Lung (tissue), 12 donors: ENCODE data around the gene SIM2. TPM values are rescaled to one million over a fixed set of nuclear protein-coding genes. Genes with fewer than 3 reads are reported as not detected.

ENCODE experiments used
- ATAC-seq: fragments of 200-7000 bp; cut with Tn5 transposase; one replicate; pipeline ENCODE4 v1.9.1; 2020; ENCODE audit warnings: moderate number of reproducible peaks; ENCODE audit not compliant: insufficient read depth, low FRiP score
- DNase-seq, 3 donors: peaks; one replicate each; pipeline ENCODE4 v3.0.0-alpha.2; 2013 to 2017
- H3K27ac ChIP-seq, 2 donors: one replicate each; pipeline ENCODE4 v1.5.1; 2013; ENCODE audit warnings: mild to moderate bottlenecking in 2 of 2, moderate library complexity in 2 of 2, control low read depth in 1 of 2, inconsistent platforms in 1 of 2, low read depth in 1 of 2, low read length in 1 of 2
- H3K27me3 ChIP-seq, 3 donors: one replicate each; pipeline ENCODE4 v1.5.1; 2013; ENCODE audit warnings: low read length in 2 of 3; ENCODE audit not compliant: control insufficient read depth in 3 of 3, insufficient read depth in 3 of 3
- H3K36me3 ChIP-seq, 4 donors: one replicate each; pipeline ENCODE4 v1.5.1; 2013; ENCODE audit warnings: low read length in 4 of 4, mild to moderate bottlenecking in 1 of 4, moderate library complexity in 1 of 4; ENCODE audit not compliant: control insufficient read depth in 4 of 4, insufficient read depth in 4 of 4
- H3K4me1 ChIP-seq, 5 donors: one replicate each; pipeline ENCODE4 v1.5.1; 2013; ENCODE audit warnings: low read length in 5 of 5, mild to moderate bottlenecking in 2 of 5, moderate library complexity in 1 of 5; ENCODE audit not compliant: control insufficient read depth in 5 of 5, insufficient read depth in 5 of 5
- H3K4me3 ChIP-seq: one replicate; pipeline ENCODE4 v1.5.1; 2013; ENCODE audit warnings: mild to moderate bottlenecking, control low read depth, moderate library complexity
- H3K9ac ChIP-seq, 2 donors: one replicate each; pipeline ENCODE4 v1.5.1; 2013; ENCODE audit warnings: low read length in 2 of 2, control low read depth in 1 of 2; ENCODE audit not compliant: insufficient read depth in 1 of 2
- H3K9me3 ChIP-seq, 4 donors: one replicate each; pipeline ENCODE4 v1.5.1; 2013; ENCODE audit warnings: low read length in 3 of 4, mild to moderate bottlenecking in 1 of 4, moderate library complexity in 1 of 4; ENCODE audit not compliant: control insufficient read depth in 4 of 4, insufficient read depth in 3 of 4
- WGBS, 2 donors: extraction: QIAGEN DNeasy Blood & Tissue Kit; methylation state at CpG; one replicate each; pipeline ENCODE4 v1.1.7; 2013; 5-methylcytosine and 5-hydroxymethylcytosine counted together
- polyA plus RNA-seq, 2 donors: library from polyadenylated mRNA; stranded (reverse); fragments of 200-250 nt; gene quantifications; one replicate each; pipeline ENCODE4 v1.2.1, GENCODE V29; 2013
- total RNA-seq, 2 donors: library from RNA; depleted of rRNA in 1 of 2; stranded (reverse); fragments of >200 nt in 1 of 2; gene quantifications; one replicate each; pipeline ENCODE4 v1.2.1, GENCODE V29; 2014 to 2021
- TF ChIP-seq, protein P1 (sequence below): IDR thresholded peaks from 2 replicates; pipeline ENCODE4 v1.5.1; 2012; ENCODE audit warnings: mild to moderate bottlenecking; ENCODE audit errors: control extremely low read depth, extremely low read depth
- donor health status: control.
- donor health status: control.
- donor health status: Bipolar disorder and iron deficiency.
- donor health status: healthy.
- donor health status: DM: yes; HTN: yes; CAD: no.

SIM2 gene
- total and polyA plus RNA-seq, 4 donors, result not detected

DNA sequence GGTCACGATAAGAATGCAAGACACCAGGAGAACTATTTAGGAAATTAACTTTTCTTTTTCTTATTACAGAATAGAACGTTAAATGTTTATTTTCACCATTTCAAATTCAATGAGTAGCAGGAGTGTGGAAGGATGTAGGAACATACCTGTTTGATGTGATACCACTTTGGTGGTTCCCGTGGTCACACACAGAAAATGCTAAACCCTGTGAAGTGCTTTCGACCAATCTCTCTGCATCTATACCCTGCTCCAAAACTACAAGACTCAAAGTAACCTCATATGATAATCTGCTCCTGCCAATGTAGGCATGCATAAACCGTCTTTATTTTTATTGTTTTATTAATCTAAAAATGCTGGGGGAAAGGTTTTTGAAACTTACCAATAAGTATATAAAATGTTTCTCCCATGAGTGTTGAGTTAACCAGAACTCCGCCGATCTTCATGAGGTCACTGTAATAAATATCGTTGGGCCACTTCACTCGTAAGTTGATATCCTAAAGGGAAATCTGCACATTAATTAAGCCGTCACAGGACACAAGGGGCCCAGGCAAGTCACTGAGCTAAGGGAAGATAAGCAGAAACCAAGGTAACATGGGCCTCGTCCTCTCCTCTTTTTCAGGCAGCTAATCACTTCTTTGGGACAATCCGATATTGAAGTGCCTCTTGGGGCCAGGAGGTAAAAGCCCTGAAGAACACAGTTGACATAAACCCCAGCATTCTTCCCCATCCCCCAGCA lies 60.6 kb downstream of the SIM2 start:
- H3K36me3 ChIP-seq, result peaks cover 0 to 3% (median 0%) of the 10 kb centered on the region in 4 donors
- WGBS, 2 donors, result 83 to 84% methylated on average over 12 of the region's 12 CpGs
- DNase-seq, result no peak

DNA sequence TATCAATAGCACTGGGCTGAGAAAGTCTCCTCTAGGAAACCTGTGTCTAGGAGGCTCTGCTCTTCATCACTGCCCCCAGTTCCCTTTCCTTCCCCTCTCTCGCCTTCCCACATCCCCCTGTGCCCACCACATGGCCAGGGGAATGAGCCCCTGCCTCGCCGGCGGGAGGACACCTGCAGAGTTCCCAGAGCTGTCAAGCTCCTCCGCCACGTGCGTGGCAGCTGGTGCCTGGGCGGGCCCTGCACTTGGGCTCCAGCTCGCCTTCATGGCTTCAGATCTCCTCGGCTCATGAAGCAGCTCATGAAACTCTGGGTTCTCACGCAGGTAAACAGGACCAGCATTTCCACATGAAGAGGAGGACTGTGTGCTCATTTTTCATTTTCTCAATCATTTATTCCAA lies 62.8 kb downstream of the SIM2 start:
- Histone ChIP-seq H3K4me3 (no peak overlapping the region), H3K4me1 (no peaks in the 10 kb centered on the region), H3K27ac (no peak overlapping the region), H3K9me3 (no peaks in the 10 kb centered on the region), H3K9ac (no peak overlapping the region), H3K27me3 (no peaks in the 10 kb centered on the region), H3K36me3 (peaks cover 0 to 2% (median 0%) of the 10 kb centered on the region in 4 donors)
- WGBS, 2 donors, result 94 to 95% methylated on average over 11 of the region's 11 CpGs
- DNase-seq, result no peak
- ATAC-seq, result no peak
- TF ChIP-seq, protein P1, sequence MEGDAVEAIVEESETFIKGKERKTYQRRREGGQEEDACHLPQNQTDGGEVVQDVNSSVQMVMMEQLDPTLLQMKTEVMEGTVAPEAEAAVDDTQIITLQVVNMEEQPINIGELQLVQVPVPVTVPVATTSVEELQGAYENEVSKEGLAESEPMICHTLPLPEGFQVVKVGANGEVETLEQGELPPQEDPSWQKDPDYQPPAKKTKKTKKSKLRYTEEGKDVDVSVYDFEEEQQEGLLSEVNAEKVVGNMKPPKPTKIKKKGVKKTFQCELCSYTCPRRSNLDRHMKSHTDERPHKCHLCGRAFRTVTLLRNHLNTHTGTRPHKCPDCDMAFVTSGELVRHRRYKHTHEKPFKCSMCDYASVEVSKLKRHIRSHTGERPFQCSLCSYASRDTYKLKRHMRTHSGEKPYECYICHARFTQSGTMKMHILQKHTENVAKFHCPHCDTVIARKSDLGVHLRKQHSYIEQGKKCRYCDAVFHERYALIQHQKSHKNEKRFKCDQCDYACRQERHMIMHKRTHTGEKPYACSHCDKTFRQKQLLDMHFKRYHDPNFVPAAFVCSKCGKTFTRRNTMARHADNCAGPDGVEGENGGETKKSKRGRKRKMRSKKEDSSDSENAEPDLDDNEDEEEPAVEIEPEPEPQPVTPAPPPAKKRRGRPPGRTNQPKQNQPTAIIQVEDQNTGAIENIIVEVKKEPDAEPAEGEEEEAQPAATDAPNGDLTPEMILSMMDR, result no peak

More for the DNA sequence above, 60.6 kb downstream of the SIM2 start:
- Histone ChIP-seq H3K9me3 (no peaks in the 10 kb centered on the region), H3K4me1 (no peaks in the 10 kb centered on the region), H3K27ac (no peak overlapping the region), H3K27me3 (no peaks in the 10 kb centered on the region), H3K4me3 (no peak overlapping the region), H3K9ac (no peak overlapping the region)
- TF ChIP-seq, protein P1, result no peak
- no peak for ATAC-seq

DNA sequence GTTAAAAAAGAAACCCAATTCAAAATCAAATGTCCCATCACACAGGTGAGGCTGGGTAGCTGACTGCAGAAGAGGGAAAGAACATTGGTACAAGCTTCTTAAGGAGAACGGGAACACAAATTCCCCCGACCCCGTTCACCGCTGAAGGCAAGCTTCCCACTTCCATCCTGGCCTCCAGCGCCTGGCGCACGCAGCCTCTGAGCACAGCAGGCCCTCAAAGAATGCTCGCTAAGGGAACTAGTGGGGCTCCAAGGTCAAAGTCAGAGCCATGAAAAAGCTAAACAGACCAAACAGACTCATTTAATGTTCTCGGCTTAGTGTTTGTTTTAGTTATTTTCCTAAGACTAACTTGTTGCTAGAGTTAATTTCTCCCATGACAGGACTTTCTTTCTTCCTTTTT lies 63.7 kb downstream of the SIM2 start:
- WGBS, 2 donors, result 88 to 92% methylated on average over 9 of the region's 9 CpGs
- DNase-seq, result no peak
- TF ChIP-seq, protein P1, result no peak

DNA sequence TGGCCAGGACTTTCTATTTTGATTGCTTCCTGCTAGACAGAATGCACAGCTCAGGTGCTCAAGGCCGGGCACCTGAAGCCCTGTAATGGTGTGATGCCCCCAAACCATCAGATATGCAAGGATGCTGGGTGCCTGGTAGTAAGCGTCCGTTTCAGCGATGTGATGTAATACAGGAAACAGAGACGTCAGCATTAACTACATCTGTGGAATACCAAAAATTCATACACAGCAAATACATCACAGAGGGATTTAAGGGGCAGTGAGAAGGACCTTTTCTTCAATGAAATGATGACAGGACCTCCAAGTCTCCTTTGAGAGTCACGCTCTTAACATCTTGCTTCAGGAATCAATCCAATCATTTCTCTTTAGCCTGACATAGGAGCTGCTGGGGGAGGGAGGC lies 64.4 kb downstream of the SIM2 start:
- H3K27me3 ChIP-seq, result no peaks in the 10 kb centered on the region
- H3K27ac ChIP-seq, result no peak overlapping the region
- WGBS, 2 donors, result 72 to 89% methylated on average over 6 of the region's 6 CpGs
- DNase-seq, result no peak
- H3K4me3 ChIP-seq, result no peak overlapping the region
- TF ChIP-seq, protein P1, result no peak
- no peak for ATAC-seq
- H3K9me3 ChIP-seq, result no peaks in the 10 kb centered on the region
- H3K36me3 ChIP-seq, result peaks cover 0 to 2% (median 0%) of the 10 kb centered on the region in 4 donors
- no peak overlapping the region for H3K9ac ChIP-seq
- peaks cover 0 to 3% (median 0%) of the 10 kb centered on the region in 5 donors for H3K4me1 ChIP-seq

More for the DNA sequence above, 63.7 kb downstream of the SIM2 start:
- peaks cover 0 to 2% (median 0%) of the 10 kb centered on the region in 4 donors for H3K36me3 ChIP-seq
- H3K9ac ChIP-seq, result no peak overlapping the region
- H3K4me1 ChIP-seq, result no peaks in the 10 kb centered on the region
- H3K27ac ChIP-seq, result no peak overlapping the region
- ATAC-seq, result no peak
- H3K27me3 ChIP-seq, result no peaks in the 10 kb centered on the region
- no peaks in the 10 kb centered on the region for H3K9me3 ChIP-seq
- H3K4me3 ChIP-seq, result no peak overlapping the region
